IPS-15b (cell line): ENCODE measurements around the gene ITGA7.
A peak's percentile ranks its signal among the peaks of the same experiment; 100 is the strongest.

Source experiments
- H3K27me3 ChIP-seq: one replicate; pipeline ENCODE4 v1.6.1; 2013; ENCODE audit warnings: low read length; ENCODE audit not compliant: control insufficient read depth, insufficient read depth
- H3K36me3 ChIP-seq: one replicate; pipeline ENCODE4 v1.6.1; 2013; ENCODE audit warnings: low read length; ENCODE audit not compliant: control insufficient read depth, insufficient read depth
- H3K4me1 ChIP-seq: one replicate; pipeline ENCODE4 v1.6.1; 2013; ENCODE audit warnings: mild to moderate bottlenecking, low read length; ENCODE audit not compliant: control insufficient read depth, insufficient read depth
- H3K4me3 ChIP-seq: one replicate; pipeline ENCODE4 v1.5.1; 2013; ENCODE audit warnings: low read depth, low read length
- H3K9ac ChIP-seq: one replicate; pipeline ENCODE4 v1.6.1; 2013; ENCODE audit warnings: low read depth, mild to moderate bottlenecking, low read length
- H3K9me3 ChIP-seq: one replicate; pipeline ENCODE4 v1.6.1; 2013; ENCODE audit warnings: mild to moderate bottlenecking, low read length; ENCODE audit not compliant: control insufficient read depth, insufficient read depth

Gene ITGA7

DNA sequence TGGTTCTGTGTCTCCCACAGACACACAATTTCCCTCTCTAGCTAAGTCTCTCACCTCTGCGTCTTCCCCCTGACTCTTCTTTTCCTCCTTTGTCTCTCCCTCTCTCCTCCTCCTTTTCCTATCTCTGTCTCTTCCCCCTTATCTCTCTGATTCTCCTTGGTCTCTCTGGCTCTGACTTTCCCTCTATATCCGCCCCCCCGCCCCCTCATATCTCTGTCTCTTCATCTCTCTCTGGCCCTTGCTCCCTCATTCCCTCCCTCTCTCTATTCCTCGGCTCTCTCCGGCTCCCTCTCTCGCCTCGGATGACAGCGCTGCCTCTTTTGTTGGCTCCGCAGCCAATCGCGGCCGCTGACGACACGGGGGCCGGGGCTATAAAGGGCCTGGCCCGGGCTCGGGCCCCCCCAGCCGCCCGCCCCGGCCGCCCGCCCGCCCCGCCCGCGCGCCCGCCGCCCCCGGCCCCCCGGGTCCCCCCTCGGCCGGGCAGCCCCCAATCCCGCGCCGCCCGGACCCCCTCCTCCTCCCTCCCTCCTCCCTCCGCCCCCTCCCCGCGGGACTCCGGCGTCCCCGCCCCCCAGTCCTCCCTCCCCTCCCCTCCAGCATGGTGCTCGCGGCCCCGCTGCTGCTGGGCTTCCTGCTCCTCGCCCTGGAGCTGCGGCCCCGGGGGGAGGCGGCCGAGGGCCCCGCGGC, 35.2 kb upstream of the ITGA7 start, which contains the start of gene GDF11:
Gene GDF11 (plus strand): TSS at position 404 of the 687 bp plus-strand sequence. CDS start 195 bp downstream, at position 599.
- H3K27me3 ChIP-seq, result no peaks in the 10 kb centered on the region
- H3K36me3 ChIP-seq, result peaks cover 3% of the 10 kb centered on the region
- H3K4me3 ChIP-seq, result peak within 1 kb of the TSS; percentile 94
- peak within 1 kb of the TSS; percentile 94 for H3K9ac ChIP-seq
- H3K9me3 ChIP-seq, result no peaks in the 10 kb centered on the region
- H3K4me1 ChIP-seq, result peaks cover 21% of the 10 kb centered on the region

GRCh38 chr12:55741931-55742680, 34.4 kb upstream of the ITGA7 start:
- Histone ChIP-seq H3K9me3 (no peaks in the 10 kb centered on the region), H3K4me3 (peak overlapping the region; percentile 59), H3K4me1 (peaks cover 14% of the 10 kb centered on the region), H3K36me3 (no peaks in the 10 kb centered on the region), H3K27me3 (no peaks in the 10 kb centered on the region), H3K9ac (no peak overlapping the region)

DNA sequence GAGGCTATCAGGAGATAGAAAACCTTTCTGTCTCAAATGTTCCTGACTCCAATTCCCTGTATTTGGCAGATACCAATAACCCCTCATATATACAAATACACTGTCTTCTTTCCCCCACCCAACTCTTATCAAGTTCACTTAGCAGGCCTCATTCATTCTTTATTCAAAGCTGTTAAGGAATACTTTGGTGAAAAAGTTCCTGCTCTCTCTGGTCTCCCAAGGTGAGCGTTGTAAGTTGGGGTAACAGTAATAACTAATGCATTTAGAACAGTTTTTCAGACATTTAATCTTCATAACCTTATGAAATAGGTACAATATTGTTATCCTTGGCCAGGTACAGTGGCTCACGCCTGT, 31.3 kb upstream of the ITGA7 start:
- no peak overlapping the region for H3K9ac ChIP-seq
- H3K27me3 ChIP-seq, result no peaks in the 10 kb centered on the region
- H3K36me3 ChIP-seq, result no peaks in the 10 kb centered on the region
- H3K9me3 ChIP-seq, result no peaks in the 10 kb centered on the region
- no peak overlapping the region for H3K4me3 ChIP-seq
- peaks cover 11% of the 10 kb centered on the region for H3K4me1 ChIP-seq

GRCh38 chr12:55738123-55739024, 30.7 kb upstream of the ITGA7 start:
- no peaks in the 10 kb centered on the region for H3K9me3 ChIP-seq
- H3K9ac ChIP-seq, result peak overlapping the region; percentile 9
- peaks cover 11% of the 10 kb centered on the region for H3K4me1 ChIP-seq
- peak overlapping the region; percentile 76 for H3K4me3 ChIP-seq
- no peaks in the 10 kb centered on the region for H3K36me3 ChIP-seq
- H3K27me3 ChIP-seq, result no peaks in the 10 kb centered on the region

GRCh38 chr12:55737581-55738122, 29.9 kb upstream of the ITGA7 start:
- H3K9me3 ChIP-seq, result no peaks in the 10 kb centered on the region
- H3K4me1 ChIP-seq, result peaks cover 13% of the 10 kb centered on the region
- no peaks in the 10 kb centered on the region for H3K27me3 ChIP-seq
- peak overlapping the region; percentile 76 for H3K4me3 ChIP-seq
- no peaks in the 10 kb centered on the region for H3K36me3 ChIP-seq
- peak overlapping the region; percentile 9 for H3K9ac ChIP-seq

DNA sequence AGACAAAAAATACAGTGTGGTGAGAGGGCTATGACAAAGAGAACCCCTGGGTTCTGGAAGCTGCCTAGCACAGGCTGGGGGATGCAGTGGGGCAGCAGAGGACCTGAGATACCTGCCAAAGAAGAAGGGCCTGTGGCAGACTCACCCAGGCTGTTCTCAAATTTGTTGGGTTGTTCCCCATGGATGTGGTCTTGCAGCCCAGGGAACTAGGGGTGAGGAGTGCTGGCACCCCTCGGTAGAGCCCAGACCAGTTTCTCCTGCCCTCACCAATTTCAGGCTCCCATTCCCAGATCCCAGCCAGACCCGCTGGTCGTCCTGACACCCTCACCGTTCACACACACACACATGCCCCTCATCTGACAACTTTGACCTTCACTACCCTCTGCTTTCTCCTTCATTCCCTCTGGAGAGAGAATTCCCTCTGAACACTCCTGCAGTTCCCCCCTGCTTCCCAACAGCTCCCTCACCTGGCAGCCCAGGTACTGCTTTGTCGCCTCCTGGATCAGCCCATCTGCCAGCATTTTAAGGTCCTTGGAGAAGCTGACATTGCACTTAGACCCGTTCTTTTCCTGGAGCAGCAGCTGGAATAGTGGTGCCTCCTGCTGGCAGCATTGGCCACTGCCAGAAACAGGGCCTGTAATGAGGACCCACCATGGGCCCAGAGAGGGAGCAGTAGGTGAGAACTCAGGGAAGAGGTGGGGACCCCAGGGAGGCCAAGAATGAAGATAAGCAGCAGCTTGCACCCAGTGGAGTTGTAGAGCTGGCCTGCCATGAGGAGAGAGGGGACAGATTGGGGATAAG, 29.3 kb upstream of the ITGA7 start:
- Histone ChIP-seq H3K4me3 (no peak overlapping the region), H3K36me3 (peaks cover 5% of the 10 kb centered on the region), H3K9ac (peak overlapping the region; percentile 14), H3K9me3 (no peaks in the 10 kb centered on the region), H3K27me3 (no peaks in the 10 kb centered on the region), H3K4me1 (peaks cover 10% of the 10 kb centered on the region)

- no peak overlapping the region for H3K9ac ChIP-seq
- peaks cover 7% of the 10 kb centered on the region for H3K4me1 ChIP-seq
These were observed 28.4 kb upstream of the ITGA7 start for GRCh38 chr12:55736076-55736475.

GRCh38 chr12:55734595-55734994, 26.9 kb upstream of the ITGA7 start:
- Histone ChIP-seq H3K4me1 (peaks cover 16% of the 10 kb centered on the region), H3K4me3 (no peak overlapping the region), H3K9ac (no peak overlapping the region), H3K36me3 (peaks cover 5% of the 10 kb centered on the region), H3K27me3 (no peaks in the 10 kb centered on the region), H3K9me3 (no peaks in the 10 kb centered on the region)

More at GRCh38 chr12:55736076-55736475, 28.4 kb upstream of the ITGA7 start:
- Histone ChIP-seq H3K36me3 (peaks cover 5% of the 10 kb centered on the region), H3K27me3 (no peaks in the 10 kb centered on the region), H3K4me3 (no peak overlapping the region), H3K9me3 (no peaks in the 10 kb centered on the region)

DNA sequence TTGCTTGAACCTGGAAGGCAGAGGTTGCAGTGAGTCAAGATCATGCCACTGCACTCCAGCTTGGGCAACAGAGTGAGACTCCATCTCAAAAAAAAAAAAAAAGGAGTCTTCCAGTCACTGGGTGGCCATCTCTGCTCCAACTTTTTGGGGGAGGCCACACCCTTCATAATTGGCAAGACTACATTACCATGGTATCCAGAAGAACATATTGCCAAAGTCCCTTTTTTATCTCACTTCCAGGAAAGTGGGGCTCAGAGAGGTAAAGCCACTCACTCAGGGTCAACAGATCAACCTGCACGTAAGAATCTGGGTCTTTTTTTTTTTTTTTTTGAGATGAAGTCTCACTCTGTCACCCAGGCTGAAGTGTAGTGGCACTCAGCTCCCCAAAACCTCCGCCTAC, 26.2 kb upstream of the ITGA7 start:
- no peaks in the 10 kb centered on the region for H3K9me3 ChIP-seq
- peaks cover 5% of the 10 kb centered on the region for H3K36me3 ChIP-seq
- no peaks in the 10 kb centered on the region for H3K27me3 ChIP-seq
- H3K4me1 ChIP-seq, result peaks cover 16% of the 10 kb centered on the region
- H3K9ac ChIP-seq, result no peak overlapping the region
- H3K4me3 ChIP-seq, result no peak overlapping the region

- H3K36me3 ChIP-seq, result peaks cover 5% of the 10 kb centered on the region
- peaks cover 16% of the 10 kb centered on the region for H3K4me1 ChIP-seq
- no peaks in the 10 kb centered on the region for H3K27me3 ChIP-seq
- no peaks in the 10 kb centered on the region for H3K9me3 ChIP-seq
- H3K4me3 ChIP-seq, result no peak overlapping the region
- H3K9ac ChIP-seq, result no peak overlapping the region
These were observed 25.4 kb upstream of the ITGA7 start for GRCh38 chr12:55733021-55733555.
